Right lung (tissue), 5 donors: ENCODE data around the gene EGFR. TPM values are rescaled to one million over a fixed set of nuclear protein-coding genes. Genes with fewer than 3 reads are reported as not detected.

ENCODE experiments used
- DNase-seq, 2 donors: peaks; one replicate each; pipeline ENCODE4 v3.0.0-alpha.2; 2013
- polyA plus RNA-seq, 5 donors: library from polyadenylated mRNA; unstranded; fragments of 120-200 nt; gene quantifications; one replicate each; pipeline versions ENCODE4 v1.2.1 to v1.2.3, GENCODE V29; 2013; ENCODE audit warnings: inconsistent platforms in 1 of 5, low replicate concordance in 1 of 5; ENCODE audit not compliant: insufficient read length in 5 of 5, insufficient read depth in 1 of 5

Gene EGFR
- polyA plus RNA-seq, 5 donors: 37.0 to 55.7 (median 46.3) TPM

DNA sequence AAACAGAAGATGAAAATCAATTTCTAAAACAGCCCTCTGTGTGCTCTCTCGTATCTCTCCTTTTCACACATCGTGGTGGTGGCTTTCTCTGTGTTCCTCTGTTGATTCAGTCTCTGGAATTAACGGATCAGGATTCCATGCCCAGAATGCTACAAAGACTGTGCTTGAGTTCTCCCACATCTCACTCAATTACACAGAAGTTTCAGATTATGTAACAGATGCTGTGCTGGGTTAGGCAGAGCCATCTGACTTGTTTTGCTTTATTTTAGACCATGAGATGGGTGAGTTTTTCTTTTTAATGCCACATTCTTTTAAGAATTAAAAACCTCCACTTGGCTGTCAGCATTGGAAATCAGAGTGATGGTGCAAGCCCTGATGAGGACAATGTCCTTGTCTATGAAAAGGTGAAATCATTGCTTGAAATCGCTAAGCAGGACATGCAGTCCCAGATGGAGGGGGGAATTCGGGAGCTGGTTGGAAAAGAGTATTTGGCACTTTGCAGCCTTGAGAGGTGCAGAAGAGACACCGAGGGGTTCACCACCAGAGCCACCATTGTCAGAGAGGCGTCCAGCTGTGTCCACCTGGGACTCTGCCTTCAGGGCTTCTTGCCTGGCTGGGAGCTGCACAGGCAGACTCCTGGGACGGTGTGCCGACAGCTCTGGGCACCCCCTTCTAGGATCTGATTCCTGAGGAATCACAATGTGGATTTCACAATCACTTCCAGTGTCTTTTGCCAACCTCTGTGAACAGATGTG lies 80.4 kb downstream of the EGFR start:
- no peak for DNase-seq

DNA sequence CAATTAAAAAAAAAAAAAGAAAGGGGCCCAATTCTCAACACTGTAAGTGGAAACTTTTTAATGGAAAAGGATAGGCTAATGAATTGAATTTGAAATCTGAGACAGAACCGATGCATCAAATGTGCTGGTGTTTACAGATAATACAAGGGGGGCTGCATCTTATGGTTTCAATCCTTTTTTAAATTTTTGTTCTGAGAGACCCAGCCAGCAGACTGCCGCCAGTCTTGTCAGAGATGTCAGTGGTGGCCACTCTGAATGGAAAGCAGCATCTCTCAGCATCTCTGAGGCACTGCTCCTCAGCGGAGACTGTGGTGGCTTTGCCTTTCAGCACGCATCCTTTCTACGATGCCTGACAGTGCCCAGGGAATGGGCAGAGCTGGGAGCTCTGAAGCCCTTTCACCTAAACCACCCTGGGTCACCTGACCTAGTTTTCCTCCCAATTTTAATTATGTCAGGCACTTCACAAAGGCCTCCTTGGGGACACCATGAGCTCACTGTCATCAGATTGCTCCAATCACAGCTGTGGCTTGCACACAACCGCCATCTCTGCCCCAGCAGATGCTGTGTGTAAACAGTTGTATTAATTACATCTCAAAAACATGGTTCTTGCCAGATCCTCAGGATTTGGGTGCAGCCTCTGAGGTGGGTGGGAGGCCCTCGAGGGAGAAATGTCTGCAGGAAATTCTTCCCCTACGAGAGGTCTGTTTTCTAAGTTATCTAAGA lies 81.2 kb downstream of the EGFR start:
- no peak for DNase-seq

DNA sequence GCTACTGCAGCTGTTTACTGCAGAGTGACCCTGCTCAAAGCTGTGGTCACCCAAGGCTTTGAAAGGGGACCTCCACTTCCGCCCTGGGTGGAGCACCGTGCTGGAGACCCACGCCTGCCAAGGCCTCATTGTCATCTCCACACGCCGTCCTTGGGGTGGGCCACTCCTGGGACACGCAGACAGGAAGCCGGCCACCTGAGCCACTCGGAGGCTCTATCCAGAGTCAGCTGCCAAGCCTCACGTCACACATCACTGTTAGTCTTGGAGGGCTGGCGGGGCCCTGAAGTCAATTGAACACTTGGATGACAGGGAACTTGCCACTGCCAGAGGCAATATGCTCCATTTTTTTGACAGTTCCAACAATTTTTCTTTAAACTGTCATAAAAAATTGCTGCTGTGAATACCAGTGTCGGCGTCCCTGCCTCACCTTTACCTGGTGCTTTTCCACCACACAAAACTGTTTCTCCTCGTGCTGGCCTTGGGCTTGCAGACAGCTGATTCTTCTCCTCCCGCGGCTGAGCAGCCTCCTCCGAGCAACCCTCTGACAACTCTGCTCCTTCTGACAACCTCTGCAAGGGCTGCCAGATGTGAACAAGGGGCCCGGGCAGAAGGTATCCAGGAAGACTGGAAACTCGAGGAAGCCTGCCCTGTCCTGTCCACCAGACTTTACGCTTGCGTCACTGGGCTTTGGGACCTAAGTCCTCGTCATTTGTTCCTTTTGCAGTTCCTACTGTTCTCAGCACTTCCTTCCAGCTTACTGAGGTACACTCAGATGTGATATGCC lies 81.9 kb downstream of the EGFR start:
- peak; percentile 90 to 91 for DNase-seq

DNA sequence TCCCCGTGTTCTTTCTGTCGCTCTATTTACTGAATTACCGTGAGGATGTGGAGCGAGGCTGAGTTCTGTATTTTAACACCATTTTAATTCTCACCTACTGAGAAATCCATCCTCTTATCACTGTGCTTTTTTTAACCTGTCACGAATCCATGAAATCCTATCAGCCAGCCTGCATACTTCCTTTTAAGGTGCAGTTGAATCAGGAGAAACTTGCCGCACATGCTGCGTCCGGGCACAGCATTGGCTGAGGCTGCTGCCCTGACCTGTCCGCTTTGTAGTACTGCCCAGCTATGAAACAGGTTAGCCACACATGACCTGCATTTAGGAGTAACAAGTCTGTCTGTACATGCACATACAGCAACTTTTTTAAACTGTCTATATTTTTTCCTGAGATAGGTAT lies 82.5 kb downstream of the EGFR start:
- DNase-seq: no peak

DNA sequence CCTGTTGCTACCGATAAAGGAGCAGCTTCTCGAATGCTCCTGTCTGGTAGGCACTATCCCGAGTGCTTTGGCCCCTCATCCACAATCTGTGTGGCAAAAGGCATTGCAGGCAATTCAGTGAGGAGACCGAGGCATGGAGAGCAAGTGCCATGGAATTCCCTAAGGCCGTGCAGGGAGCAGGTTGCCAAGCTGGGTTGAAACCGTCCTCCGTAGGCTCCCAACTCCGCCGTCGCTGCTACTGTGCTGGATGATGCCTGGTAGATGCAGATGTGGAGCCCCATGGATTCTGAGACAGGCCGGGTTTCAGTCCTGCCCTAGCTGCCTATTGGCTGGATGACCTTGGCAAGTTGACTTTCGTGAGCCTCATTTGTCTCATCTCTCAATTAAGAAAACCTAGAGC lies 85.3 kb downstream of the EGFR start:
- no peak for DNase-seq

DNA sequence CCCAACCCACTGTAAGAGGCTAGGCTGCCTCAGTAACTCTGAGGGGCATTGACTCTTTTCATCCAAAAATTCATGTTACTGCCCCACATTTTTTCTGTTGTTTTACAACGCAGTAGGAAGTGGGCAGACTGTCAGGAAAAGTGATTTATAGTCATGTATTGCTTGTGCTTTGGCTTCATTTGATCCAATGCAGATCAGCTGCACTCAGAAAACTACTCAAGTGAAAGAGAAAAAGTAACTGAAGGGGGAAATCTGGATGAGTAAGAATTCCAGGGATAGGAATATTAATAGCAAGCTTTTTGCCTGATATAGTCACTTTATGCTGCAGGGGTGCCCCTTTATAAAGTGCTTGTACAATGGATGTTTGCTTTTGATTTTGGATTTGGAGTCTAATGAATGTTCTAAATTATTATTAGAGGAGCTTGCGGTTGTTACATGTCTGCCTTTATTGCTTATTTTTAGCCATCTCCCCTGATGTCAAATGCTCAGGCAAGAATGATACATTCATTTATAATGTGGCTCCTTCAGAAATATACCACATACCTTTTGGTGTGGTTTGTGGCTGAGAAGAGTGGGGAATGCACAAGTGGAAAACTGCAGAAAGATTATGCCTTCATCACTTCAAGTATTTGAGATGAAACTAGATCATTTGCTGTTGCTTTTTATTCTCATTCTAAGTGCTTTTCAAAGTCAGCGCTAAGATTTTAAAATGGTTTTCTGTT lies 86.1 kb downstream of the EGFR start:
- DNase-seq: no peak

DNA sequence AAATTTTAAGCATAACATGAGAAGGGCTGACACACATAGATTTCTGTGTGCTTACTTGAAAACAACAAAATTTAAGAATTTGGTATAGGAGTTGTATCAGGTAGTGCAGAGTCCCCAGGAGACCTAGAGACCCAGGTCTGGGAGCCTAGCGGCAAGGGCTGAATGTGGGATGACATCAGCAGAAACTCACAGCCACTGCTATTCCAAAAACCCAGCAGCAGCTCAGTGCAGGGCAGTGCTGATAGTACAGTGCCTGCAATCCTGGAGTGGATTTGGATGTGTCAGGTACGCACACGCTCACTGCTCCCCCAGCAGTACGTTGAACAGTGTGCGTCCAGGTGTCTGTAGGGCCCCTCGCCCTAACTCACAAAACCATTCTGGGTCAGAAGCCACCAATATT lies 87.1 kb downstream of the EGFR start:
- no peak for DNase-seq

DNA sequence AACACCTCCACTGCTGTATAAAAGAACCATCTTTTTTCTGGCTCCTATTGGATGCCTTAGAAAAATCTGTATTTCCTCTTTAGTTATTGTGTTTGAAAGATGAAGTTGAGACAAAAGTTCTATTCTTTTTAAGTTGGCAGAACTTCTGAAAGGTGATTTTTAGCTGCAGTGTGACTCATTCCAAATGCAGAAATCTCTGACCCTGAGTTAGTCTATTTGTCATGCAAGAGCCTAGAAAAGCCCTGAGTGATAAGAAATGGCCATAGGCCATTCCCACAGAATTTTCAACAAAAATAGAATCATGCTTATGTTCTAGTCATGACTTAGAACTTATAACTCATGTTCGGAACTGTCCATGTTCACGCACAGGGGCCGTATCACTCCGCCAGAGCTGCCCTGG lies 89.1 kb downstream of the EGFR start:
- no peak for DNase-seq

DNA sequence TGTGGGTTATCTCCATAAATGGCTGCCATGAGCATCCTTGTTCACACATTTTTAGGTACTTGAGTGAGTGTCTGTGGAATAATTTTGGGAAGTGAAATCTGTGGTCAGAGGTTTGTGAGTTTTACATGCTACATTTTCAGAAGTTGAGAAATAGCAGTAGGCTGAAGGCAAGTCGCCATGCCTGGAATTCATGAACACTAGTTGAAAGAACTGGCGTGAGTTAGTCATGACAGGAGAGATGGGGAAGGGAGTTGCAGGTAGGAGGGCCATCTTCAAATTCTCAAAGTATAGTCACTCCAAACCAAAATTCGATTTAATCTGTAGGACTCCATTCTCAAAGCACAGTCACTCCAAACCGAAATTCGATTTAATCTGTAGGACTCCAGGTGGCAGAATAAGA lies 89.6 kb downstream of the EGFR start:
- DNase-seq: no peak

DNA sequence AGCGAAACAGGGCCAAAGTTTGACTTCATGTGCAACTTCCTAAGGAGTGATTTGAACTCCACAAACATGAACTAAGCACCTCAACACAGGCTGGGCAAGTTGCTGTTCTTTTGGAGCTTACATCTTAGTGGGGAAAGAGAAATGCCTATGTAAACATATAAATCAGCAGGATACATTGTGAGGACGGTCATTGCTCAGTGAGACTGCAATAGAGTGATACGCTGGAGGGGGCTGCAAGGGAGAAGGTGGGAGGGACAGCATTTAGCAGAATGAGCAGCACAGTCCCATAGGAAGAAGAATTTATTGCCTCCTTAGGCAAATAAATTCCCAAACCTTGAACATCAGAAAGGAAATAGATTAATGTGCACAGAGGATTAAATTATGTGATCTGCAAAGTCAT lies 90.0 kb downstream of the EGFR start:
- no peak for DNase-seq

DNA sequence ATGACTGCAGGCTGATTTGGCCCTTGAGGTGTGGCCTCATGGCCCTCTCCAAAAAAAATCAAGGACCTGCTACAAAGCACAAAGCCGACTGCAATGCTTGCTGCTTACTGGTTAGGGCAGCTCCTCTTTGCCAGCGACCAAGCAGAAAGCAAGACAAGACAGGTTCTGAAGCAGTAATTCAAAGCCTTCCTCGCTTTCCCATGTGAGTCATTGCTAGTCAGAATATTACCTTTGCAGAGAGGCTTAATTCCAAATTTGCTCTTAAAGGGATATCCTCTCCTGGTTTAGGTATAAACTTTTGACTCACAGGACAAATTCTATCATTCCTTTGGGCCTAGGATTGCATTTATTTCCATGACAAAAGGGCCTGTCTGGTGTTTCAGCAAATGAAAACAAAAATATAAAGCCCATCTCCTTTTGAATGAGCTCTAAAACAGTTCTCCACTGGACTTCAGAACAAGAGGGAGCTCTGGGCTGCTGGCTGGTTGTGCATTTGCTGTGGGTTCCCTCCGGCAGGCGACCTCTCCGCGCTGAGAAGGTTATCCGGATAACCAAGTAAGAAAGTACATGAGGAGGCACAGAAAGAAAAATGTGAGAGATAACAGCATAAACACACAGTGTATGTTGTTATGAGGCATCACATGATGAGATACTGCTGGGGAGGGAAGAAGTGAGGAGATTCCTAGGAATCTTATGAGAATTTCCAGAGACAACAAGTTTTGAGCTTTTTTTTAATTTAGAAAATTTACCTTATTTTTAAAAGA lies 90.8 kb downstream of the EGFR start:
- DNase-seq: no peak

DNA sequence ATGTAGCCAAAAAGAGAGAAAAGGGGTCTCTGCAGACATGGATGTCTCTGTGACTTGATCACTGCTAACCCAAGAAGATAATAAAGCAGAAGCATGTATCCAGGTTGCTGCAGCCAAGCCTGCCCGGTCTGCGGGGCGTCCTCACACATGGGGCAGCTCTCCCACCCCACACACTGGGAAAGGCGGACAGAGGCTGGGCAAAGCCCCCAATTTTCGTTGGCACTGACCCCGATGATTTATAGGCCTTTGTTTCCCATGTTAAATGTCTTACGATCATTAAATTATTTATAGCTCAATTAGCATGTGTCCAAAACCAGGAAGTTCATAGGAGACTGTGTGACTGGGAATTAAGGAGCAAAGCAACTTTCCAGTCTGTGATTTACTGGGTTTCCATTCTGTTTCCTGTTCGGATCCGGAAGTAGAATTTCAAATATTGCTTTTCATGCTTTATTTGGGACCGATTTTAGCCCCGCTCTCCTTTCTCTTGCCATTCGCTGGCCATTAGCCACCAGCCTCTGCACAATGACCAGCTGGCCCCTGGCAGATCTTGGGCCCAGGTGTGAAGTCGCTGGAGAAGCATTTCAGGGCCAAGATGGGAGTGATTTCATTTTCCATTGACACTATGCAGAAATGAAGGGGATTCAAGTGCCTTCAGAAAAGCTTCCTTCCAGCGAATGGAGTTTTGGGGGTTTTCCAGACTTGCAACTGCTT lies 91.6 kb downstream of the EGFR start:
- no peak for DNase-seq

DNA sequence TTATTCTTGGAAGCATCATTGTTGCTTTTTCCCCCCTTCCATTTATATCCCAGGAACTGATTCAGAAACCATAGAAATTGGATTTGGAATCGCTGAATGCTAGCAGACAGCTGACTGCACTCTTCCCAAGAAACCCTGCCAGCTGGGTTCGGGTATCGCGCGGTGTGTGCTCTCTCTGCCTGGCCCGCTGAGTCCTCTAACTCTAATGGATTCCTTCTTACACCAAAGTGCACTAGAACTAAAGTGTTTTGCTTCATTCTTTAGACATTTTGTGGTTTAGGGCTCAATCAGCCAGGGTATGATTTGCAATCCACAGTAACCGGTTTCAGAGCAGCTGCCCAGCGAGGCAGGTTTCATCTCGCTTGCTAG lies 92.2 kb downstream of the EGFR start:
- DNase-seq: peak; percentile 44 to 45

DNA sequence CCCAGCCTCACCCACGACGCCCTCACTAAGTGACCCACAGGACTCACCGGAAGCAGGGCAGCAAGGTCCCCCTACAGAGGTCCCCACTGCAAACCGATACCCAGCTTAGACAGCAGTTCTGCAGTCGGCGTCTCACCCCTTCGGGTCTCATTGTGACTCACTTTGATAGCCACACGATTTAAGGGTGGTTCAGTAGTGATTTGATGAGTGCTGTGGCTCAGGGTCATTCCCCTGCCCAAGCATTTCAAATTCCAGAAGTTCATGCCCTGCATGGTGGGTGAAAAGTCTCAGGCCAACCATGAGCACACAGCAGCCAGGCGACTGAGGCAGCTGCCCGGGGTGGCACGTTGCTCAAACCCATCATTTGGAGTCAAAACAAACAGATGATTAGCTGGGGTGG lies 93.2 kb downstream of the EGFR start:
- DNase-seq: no peak

DNA sequence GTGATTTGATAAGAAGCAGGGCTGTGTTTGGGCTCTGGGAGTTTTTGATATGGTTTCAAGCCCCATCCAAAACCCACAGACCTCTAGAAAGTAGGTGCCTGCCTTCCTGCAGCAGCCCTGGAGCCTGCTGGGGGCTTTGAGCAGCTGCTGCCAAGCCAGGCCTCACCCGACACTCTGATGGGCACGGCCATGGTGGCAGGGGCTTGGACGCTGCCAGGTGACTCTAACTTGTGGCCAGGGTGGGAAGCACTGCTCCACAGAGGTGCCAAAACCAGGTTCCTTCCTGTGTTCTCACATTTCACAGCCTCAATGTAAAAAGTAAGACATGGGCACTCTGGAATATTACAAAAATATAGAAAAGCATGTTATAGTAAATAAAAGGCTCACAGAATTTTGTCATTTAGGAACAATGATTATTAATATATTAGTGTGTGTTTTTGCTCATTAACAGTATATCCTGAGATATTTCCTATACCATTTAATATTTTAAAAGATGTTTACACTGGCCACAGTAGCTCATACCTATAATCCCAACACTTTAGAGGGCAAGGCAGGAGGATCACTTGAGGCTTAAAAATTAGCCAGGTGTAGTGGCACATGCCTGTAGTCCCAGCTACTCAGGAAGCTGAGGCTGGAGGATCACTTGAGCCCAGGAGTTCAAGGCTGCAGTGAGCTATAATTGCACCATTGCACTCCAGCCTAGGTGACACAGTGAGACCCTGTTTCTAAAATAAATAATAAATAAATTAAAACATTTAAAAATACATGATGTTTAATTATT lies 95.1 kb downstream of the EGFR start:
- no peak for DNase-seq

DNA sequence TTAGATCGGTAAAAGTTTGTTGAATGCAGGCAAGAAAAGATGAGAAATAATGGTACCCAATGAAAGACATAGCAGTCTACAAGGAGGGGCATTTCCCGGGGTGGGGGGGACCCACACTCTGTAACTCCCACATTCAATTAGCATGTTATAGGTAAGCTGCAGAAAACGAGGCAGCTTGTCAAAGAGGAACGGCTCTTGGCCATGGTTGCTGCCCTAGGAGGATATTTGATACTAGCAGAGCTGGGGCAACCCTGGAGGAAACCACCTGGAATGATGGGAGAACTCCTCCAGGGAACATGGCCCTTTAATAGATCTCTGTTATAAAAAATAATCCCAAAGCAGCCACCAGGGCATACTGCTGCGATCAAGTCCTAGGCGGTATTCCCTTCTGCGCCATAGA lies 98.5 kb downstream of the EGFR start:
- no peak for DNase-seq

DNA sequence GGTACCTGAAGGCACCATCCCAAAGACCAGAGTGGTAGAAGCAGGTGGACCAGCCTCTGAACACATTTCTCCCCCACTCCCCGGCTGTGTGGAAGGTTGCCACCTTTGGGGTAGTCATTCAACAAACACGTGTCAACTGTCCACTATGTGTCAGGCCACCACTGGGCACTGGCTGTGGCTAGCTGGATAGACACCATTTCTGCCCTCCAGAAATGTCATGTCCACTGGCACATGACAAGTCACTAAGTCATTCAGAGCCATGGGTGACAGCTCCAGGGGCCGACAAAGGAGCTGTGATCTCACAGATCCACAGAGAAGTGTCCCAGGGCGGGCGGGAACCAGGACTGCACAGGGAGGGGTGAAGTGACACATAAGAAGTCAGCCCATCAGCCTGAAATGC lies 99.6 kb downstream of the EGFR start:
- no peak for DNase-seq

DNA sequence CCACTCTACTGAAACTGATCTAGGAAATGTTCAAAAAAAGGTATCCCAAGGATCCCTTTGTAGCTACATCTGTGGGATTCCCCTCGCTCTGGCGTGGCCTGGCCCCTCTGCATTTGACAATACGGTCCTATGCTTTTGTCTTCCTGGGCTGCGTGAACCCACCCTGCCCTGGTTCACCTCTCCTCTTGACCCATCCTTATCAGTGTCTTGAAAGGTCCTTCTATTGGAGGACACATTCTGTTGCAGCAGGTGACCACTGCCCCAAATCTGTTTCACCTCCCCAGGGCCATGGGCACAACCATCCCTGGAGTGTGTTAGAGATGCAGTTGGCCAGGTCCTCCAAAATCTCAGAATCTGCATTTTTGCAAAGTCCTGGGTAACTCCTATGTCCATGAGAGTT lies 100.8 kb downstream of the EGFR start:
- no peak for DNase-seq

DNA sequence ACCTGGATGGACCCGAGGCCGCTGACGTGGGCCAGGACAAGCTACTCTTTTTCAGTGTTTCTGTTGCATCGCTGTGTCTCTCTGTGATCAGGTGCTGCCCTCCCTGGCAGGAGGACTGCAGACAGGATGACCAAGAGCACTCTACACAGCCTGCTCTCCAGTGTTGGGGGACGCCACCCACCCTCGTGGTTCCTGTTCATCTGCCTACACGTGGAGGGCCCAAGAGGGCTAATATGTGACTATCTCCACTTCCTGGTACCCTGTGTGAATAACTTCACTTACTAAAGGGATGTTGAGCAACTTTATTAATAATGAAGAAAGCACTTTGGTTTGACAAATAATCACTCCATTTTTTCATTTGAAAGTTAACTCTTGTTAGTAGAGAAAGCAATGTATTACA lies 101.3 kb downstream of the EGFR start:
- no peak for DNase-seq
